ENCODE data around the gene AASDH. TPM values are rescaled to one million over a fixed set of nuclear protein-coding genes. Genes with fewer than 3 reads are reported as not detected.

AASDH gene, protein sequence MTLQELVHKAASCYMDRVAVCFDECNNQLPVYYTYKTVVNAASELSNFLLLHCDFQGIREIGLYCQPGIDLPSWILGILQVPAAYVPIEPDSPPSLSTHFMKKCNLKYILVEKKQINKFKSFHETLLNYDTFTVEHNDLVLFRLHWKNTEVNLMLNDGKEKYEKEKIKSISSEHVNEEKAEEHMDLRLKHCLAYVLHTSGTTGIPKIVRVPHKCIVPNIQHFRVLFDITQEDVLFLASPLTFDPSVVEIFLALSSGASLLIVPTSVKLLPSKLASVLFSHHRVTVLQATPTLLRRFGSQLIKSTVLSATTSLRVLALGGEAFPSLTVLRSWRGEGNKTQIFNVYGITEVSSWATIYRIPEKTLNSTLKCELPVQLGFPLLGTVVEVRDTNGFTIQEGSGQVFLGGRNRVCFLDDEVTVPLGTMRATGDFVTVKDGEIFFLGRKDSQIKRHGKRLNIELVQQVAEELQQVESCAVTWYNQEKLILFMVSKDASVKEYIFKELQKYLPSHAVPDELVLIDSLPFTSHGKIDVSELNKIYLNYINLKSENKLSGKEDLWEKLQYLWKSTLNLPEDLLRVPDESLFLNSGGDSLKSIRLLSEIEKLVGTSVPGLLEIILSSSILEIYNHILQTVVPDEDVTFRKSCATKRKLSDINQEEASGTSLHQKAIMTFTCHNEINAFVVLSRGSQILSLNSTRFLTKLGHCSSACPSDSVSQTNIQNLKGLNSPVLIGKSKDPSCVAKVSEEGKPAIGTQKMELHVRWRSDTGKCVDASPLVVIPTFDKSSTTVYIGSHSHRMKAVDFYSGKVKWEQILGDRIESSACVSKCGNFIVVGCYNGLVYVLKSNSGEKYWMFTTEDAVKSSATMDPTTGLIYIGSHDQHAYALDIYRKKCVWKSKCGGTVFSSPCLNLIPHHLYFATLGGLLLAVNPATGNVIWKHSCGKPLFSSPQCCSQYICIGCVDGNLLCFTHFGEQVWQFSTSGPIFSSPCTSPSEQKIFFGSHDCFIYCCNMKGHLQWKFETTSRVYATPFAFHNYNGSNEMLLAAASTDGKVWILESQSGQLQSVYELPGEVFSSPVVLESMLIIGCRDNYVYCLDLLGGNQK
- total RNA-seq (ENCODE audit: unreplicated experiment) = 9.6 TPM
- long read RNA-seq, partial matches to known transcripts = 5 of 5 reads
- long read RNA-seq, other reads (novel, unspliced or antisense) = 0 of 5 reads

- peaks cover 19% of the 10 kb centered on the region for H3K4me1 Mint-ChIP-seq (ENCODE audit: unreplicated experiment)
- H3K9me3 Mint-ChIP-seq (ENCODE audit: unreplicated experiment) = no peaks in the 10 kb centered on the region
- peak; percentile 94 for DNase-seq (ENCODE audit: low spot score)
- TF ChIP-seq, protein P1, sequence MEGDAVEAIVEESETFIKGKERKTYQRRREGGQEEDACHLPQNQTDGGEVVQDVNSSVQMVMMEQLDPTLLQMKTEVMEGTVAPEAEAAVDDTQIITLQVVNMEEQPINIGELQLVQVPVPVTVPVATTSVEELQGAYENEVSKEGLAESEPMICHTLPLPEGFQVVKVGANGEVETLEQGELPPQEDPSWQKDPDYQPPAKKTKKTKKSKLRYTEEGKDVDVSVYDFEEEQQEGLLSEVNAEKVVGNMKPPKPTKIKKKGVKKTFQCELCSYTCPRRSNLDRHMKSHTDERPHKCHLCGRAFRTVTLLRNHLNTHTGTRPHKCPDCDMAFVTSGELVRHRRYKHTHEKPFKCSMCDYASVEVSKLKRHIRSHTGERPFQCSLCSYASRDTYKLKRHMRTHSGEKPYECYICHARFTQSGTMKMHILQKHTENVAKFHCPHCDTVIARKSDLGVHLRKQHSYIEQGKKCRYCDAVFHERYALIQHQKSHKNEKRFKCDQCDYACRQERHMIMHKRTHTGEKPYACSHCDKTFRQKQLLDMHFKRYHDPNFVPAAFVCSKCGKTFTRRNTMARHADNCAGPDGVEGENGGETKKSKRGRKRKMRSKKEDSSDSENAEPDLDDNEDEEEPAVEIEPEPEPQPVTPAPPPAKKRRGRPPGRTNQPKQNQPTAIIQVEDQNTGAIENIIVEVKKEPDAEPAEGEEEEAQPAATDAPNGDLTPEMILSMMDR (IDR thresholded peaks at IDR 0.05; ENCODE audit: unreplicated experiment) = no peak
- H3K27ac Mint-ChIP-seq (ENCODE audit: unreplicated experiment) = peak within 1 kb of the TSS; percentile 98
- H3K36me3 Mint-ChIP-seq (ENCODE audit: low read depth, unreplicated experiment) = peaks cover 3% of the 10 kb centered on the region
- H3K4me3 Mint-ChIP-seq (ENCODE audit: unreplicated experiment) = peak within 1 kb of the TSS; percentile 98
- peaks cover 2% of the 10 kb centered on the region for H3K27me3 Mint-ChIP-seq (ENCODE audit: unreplicated experiment)
These were observed at the start of gene AASDH for GRCh38 chr4:56387023-56388001. Gene AASDH (minus strand): TSS chr4:56387491. CDS start chr4:56384299, 3,192 bp downstream.

GRCh38 chr4:56435140-56435926 lies 48.0 kb upstream of the AASDH start, which contains the start of gene PPAT:
Gene PPAT (minus strand): TSS chr4:56435615. CDS start chr4:56435477, 138 bp downstream.
- Mint-ChIP-seq H3K4me1 (ENCODE audit: unreplicated experiment) (peaks cover 14% of the 10 kb centered on the region), H3K4me3 (ENCODE audit: unreplicated experiment) (peak within 1 kb of the TSS; percentile 100), H3K36me3 (ENCODE audit: low read depth, unreplicated experiment) (peaks cover 4% of the 10 kb centered on the region), H3K27ac (ENCODE audit: unreplicated experiment) (peak within 1 kb of the TSS; percentile 82), H3K9me3 (ENCODE audit: unreplicated experiment) (no peaks in the 10 kb centered on the region), H3K27me3 (ENCODE audit: unreplicated experiment) (peaks cover 21% of the 10 kb centered on the region)
- peak; percentile 99 for DNase-seq (ENCODE audit: low spot score)
- TF ChIP-seq, protein P1 (IDR thresholded peaks at IDR 0.05; ENCODE audit: unreplicated experiment) = no peak

DNA sequence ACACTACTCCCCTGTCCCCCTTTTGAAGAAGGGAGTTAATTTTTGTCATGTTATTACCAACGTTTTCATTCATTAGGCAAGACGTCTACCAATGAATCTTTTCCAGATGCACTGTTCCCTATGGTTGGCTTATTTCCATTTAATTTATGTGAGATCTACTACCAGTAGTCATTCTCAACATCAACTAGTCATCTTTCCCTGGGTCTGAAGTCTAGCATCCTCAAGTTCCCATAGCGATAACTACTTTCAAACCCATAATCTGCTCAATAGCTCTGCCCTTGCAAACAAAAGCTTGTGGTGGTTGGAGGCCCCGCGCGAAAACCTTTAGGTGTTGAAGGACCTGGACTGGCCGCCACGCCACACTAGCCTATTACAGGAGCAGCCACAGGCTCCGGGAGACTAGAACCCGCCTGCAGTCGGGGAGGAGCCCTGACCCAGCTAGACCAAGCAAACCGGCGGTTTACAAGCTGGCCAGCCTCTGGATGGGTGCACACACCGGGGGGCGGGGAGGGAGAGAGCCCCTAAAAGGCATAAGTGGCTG lies 47.4 kb upstream of the AASDH start:
- Mint-ChIP-seq H3K27me3 (ENCODE audit: unreplicated experiment) (peaks cover 21% of the 10 kb centered on the region), H3K27ac (ENCODE audit: unreplicated experiment) (peak overlapping the region; percentile 27), H3K4me1 (ENCODE audit: unreplicated experiment) (peaks cover 14% of the 10 kb centered on the region), H3K9me3 (ENCODE audit: unreplicated experiment) (no peaks in the 10 kb centered on the region), H3K36me3 (ENCODE audit: low read depth, unreplicated experiment) (peaks cover 4% of the 10 kb centered on the region), H3K4me3 (ENCODE audit: unreplicated experiment) (peak overlapping the region; percentile 87)
- TF ChIP-seq, protein P1 (IDR thresholded peaks at IDR 0.05; ENCODE audit: unreplicated experiment) = no peak
- peak; percentile 63 for DNase-seq (ENCODE audit: low spot score)

Data from endothelial cell (in vitro differentiated cells).